Lung microvascular endothelial cell (primary cell): ENCODE results near the gene RBM38. TPM values are rescaled to one million over a fixed set of nuclear protein-coding genes. Genes with fewer than 3 reads are reported as not detected.

Source experiments
- DNase-seq, 2 donors: peaks; one replicate each; pipeline versions ENCODE4 v3.0.0 to v3.0.0-alpha.2; 2010; ENCODE audit warnings: low read depth in 2 of 2
- total RNA-seq: library from RNA; depleted of rRNA; stranded (reverse); fragments of >200 nt; gene quantifications from 2 replicates; pipeline ENCODE4 v1.2.1, GENCODE V29; 2014

The RBM38 gene
- total RNA-seq, 1 donor from 2014 or later, result 11.7 TPM

- DNase-seq, result no peak
Observed at GRCh38 chr20:57374931-57375651, 16.1 kb upstream of the RBM38 start.

DNA sequence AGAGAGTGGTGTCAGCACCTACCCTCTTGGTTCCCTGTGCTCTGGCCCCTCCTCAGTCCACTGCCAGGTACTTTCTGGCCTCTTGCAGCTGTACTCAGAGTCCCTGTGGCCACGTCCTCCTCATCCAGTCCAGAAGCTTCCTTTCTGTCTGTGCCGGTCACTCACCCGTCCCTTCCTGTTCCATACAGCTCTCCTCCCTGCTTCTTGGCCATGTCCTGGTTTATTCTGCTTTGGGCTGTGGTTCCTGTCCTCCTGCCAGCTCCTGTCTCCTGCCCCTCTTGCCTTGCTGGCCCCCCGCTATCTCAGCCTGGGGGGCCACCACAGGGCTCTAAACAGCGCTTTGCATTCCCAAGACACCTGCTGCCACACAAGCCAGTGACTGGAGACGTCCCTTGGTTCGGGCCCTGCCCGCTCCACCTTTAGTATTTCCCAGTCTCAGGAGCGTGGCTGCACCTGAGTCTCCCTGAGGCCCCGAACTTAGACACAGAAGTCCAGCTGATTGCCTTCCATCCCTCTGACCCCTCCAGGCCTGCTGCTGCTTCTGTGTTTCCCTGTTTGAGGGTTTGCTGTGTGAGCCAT lies 15.5 kb upstream of the RBM38 start:
- DNase-seq, result no peak

DNA sequence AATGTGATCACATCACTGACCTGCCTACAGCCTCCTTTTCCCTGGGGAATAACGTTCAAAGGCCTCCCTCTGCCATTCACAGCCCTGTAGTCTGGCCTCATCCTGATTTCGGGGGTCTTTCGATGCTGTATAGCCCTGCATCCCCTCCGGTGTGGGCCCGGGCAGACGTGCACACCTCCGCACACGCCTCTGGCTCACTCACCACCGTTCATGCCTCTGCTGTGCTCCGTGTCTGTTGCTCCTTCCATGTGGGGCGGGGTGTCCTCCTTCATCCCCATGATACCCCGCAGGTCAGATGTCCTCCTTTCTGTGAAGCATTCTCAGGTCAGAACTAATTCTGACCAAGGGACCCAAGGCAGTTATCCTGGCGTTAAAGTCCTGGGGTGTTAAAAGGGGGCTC lies 13.8 kb upstream of the RBM38 start:
- no peak for DNase-seq

DNA sequence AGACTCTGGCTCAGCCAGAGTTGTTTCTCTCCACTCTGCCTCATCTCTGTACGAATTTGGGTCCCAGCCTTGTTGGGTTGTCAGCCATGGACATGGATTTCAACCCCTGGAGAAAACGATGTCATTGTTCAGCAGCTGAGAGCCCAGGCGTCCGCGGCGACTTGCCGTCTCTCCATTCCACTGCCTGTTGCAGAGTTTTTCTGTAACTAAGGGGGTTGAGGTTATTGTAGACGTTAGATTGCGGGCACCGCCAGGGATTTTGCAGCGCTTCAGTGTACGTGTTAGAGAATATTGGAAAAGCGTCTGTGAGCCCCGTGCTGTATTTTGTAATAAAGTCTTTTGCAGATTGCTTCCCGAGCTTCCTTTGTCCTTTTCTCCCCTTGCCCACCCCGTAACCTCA lies 13.1 kb upstream of the RBM38 start:
- no peak for DNase-seq

- no peak for DNase-seq
Observed at GRCh38 chr20:57378646-57379262, 12.4 kb upstream of the RBM38 start.

DNA sequence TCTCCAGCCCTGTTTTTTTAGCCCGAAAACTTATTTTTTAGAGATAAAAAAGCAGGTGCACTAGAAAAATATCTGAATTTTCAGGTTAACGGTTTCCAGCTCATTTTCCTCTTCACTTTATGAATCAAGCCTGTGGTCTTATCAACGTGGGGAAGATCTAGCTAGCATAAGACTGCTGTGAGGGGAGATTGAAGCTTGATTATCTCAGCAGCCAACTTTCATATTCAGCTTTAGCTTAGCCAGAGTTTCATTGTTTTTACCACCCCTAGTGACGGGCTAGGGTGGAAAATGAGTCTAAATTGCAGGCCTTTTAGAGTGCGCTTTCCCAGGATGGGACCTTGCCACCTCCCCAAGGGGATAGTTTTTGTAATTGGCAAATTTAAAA lies 11.9 kb upstream of the RBM38 start:
- no peak for DNase-seq

- DNase-seq, result no peak
Observed at GRCh38 chr20:57380081-57380750, 11.0 kb upstream of the RBM38 start.

DNA sequence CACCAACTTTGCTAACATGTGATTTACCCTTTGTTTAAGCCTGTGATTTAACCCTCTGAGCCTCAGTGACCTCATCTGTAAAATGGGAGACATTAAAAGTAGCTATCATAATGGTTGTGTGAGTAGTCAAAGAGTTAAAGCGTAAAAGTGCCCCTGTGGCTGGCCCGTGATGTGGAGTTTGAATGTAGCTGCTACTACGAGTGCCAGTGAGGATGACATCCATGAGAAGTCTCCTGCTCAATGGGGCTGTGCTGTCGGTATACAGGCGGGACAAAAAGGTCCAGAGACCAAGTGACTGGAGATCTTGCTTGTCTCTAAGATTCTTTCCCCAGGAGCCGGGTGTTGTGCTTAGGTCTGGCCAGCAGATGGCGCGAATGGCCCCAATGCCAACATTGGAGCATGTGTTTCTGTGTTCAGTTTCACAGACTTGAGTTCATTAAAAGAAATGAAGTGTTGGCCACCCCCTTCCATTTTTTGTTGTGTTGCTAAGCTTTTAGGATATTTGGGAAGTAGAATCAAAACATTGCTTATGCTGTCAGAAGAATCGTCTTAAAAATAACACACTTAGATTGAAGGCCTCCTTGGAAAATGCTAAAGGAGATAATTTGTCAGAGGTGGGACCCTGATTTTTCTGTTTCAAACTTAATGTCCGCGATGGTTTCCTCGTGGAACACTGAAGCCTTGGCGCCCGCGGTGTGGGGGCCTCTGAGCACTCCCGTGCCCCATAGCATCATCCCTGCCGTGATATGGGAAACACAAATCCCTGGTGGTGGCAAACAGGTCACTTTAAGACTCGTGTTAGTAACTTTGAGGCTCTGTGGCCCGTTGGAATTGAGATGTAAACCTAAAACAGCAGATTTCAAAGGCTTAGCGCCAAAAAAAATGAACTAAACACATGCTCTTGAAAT lies 9.3 kb upstream of the RBM38 start:
- DNase-seq, result peak; percentile 74 to 75

- DNase-seq, result no peak
Observed at GRCh38 chr20:57382516-57382915, 8.7 kb upstream of the RBM38 start.

DNA sequence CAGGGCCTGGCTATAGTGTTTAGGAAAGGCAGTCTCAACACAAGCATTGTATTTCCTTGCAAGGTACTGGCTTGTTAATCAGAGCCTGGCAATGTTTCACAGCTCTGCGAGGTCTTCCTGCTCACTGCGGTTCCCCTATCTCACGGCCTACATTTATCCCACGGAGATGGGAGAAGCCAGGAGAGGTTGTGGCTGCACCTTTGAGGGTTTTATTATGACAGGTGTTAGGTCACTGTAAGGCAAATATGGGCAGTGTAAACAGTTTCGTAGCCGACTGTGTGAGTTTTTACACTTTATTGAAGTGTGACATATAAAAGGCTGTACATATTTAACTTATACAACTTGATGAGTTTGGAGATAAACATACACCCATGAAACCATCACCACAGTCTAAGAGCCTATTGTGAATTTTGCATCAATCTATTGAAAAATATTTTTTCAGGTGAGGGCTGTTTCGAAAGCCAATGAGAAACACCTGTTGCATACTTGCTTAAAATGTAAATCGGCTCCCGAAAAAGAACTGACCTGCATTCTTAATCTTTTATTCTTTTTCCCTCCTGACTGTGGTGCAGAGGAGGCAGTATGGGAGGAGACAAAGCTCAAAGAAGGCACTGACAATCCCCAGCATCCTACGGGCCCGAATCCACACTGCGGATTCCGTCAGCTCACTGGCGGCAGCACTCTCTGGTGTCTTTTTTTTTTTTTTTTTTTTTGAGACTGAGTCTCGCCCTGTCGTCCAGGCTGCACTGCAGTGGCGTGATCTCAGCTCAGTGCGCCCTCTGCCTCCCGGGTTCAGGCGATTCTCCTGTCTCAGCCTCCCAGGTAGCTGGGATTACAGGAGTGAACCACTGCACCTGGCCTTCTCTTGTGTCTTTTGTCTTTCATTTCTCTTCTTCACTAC lies 7.5 kb upstream of the RBM38 start:
- no peak for DNase-seq

DNA sequence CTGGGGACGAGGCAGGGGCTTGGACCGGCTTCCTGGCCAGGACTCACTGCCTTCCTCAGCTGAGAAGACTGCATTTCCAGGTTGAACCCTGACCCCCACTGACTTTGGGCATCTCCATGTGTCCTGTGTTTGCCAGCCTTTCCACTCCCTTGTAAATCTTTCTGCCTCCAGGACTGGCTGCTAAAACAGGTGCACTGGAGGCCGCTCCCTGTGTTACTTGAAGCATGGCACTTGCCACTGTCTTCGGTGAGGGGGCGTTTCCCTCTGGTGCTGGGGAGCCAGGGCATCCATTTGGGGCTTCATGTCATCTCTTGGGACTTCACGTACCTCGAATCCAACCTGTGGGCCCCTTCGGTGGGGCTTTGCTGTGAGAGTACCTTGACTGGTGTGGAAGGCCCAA lies 6.7 kb upstream of the RBM38 start:
- no peak for DNase-seq

DNA sequence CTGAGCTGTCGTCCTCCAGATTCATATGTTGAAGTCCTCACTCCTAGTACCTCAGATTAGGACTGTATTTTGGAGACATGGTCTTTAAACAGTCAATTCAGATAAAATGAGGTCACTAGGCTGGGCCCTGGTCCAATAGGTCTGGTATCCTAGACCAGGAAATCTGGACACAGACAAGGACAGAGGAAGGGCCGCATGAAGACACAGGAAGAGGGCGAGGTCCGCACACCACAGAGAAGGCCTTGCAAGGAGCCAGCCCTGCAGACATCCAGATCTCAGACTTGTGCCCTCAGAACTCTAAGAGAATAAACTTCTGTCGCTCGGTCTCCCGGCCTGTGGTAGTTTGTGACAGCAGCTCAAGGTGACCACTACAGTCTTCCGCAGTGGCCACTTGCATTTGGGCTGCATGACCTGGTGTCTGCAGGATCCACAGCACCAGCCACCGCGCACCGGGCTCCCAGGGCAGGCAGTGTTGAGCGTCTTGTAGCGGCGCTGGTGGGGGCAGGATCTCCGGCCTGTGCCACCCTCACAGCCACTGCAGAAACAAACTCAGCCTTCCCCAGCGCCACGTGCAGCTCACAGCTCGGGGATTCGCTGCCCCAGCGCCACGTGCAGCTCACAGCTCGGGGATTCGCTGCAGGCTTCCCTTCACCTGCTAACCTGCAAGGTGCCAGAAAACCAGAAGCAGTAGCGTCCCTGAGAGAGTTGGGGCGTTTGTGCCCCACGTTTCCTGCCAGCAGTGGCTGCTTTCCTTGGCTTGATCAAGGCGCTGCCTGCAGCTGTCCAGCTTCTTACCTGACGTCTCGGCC lies 6.0 kb upstream of the RBM38 start:
- DNase-seq, result peak in 1 of 2 donors; percentile 36

DNA sequence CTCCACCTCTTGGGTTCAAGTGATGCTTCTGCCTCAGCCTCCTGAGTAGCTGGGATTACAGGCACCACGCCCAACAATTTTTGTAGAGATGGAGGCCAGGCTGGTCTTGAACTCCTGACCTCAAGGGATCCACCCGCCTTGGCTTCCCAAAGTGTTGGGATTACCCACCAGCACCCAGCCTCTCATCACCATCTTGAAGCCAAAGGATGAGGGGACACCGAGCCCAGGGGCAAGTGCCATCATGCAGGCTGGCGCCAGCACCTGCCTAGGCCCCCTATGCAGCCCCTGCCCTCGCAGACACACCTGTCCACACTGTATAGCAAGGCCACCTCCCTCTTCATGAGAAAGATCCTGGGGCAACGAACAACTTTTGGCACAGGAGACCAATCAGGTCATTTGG lies 5.3 kb upstream of the RBM38 start:
- no peak for DNase-seq

DNA sequence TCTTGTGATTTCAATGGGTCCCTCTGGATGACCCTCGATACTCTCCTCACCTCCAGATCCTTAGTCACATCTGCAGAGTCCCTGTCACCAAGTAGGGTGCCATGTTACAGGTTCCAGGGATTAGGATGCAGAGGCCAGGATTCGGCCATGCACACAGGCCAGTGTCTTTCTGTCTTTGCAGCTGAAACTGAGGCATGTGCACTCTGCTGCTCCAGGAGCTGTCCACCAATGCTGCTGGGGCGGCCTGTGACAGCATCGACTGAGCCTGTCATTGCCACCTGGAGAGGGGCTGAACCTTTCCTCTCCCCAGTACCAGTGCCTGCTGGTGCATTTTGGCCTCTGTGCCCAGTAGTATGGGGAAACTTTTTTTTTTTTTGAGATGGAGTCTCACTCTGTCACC lies 4.4 kb upstream of the RBM38 start:
- DNase-seq, result no peak

- DNase-seq, result no peak
Observed at GRCh38 chr20:57387463-57387862, 3.7 kb upstream of the RBM38 start.

GRCh38 chr20:57387945-57388371 lies 3.2 kb upstream of the RBM38 start:
- DNase-seq, result no peak

DNA sequence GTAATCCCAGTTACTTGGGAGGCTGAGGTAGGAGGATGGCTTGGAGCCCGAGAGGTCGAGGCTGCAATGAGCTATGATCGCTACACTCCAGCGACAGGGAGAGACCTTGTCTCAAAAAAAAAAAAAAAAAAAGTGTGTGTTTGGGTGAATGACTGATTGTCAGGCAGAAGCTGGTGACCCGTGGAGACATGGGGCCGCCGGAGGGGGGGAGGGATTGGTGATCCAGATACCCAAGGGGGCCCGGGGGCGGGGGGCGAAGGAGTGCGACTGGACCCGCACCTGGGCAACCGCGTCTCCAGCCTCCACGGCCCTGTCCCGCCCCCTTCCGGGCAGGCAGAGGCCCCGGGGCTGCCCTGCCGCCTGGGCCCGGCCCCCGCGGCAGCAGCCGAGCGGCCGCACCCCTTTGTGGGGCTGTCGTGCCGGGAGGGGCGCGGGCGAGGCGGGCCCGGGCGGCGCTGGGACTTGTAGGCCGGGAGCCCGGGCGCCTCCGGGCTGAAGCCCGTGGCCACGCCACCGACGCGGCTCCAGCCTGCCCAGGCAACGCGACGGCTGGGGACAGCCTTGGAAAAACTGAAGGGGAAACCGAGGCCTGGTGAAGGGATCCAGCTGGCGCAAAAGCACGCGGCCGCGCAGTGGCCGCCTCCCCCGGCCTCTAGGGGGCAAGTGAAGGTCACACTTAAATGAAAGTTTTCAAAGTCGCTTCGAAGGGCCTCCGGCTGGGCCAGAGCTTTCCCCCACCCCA lies 2.1 kb upstream of the RBM38 start:
- DNase-seq, result peak; percentile 53 to 78

DNA sequence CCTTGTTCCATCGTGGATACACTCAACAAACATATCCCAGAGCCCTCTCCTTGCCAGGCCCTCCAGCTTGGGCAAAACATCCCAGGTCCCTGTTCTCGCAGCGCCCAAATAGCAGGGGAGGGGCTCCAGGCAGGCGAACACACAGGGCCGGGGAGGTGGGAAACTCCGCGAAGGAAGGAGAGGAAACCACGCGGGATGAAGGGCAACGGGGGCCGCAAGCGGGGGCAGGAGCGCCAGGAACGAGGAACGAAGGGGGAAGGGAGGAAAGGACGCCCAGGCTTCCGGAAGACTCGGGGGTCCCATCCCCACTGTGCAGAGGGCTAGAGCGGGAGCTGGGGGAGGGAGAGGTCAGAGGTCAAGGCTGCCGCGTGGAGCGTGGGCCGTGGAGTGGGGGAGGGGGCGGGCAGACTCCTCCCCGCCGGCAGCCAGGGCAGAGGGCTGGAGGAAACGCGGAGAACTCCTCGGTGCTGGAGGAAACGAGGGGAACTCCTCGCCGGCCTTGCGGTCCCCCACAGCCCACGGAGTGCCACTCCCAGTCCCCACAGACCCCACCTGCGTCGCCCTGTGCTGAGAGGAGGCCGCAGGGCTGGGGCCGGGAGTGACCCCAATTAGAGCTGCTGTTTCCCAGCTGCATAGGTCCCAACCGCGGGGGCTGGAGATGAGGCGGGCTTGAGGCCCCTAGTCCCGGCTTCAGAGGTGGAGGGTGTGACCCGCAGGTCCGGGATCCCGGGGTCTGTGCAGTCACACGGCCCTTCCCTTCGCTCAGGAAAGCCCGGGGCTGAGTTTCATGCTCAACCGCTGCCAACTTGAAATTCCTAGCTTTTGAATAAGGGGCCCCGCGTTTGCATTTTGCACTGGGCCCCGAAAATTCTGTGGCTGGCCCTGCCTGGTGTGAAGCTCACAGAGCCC lies 1.2 kb upstream of the RBM38 start:
- no peak for DNase-seq
